Myocyte (in vitro differentiated cells): ENCODE results near the gene GAMT. TPM values are rescaled to one million over a fixed set of nuclear protein-coding genes. Genes with fewer than 3 reads are reported as not detected.

Experiments used
- DNase-seq: peaks from one replicate; pipeline ENCODE4 v3.0.0-alpha.2; 2012; ENCODE audit warnings: low read depth
- total RNA-seq: library from RNA; depleted of rRNA; stranded (reverse); fragments of >200 nt; gene quantifications from 2 replicates; pipeline ENCODE4 v1.2.3, GENCODE V29; 2014

Gene GAMT
- total RNA-seq, 1 donor from 2014 or later: 147 TPM

GRCh38 chr19:1349211-1349610 is 52.1 kb downstream of the GAMT start:
- DNase-seq: no peak

Other genes starting within 250 kb of the GAMT start
- 23.3 and 25.0 TPM in 2 replicates for gene SBNO2, start 227.3 kb downstream of the GAMT start, total RNA-seq
- 86.3 and 94.9 TPM in 2 replicates for gene STK11, start 195.8 kb downstream of the GAMT start, total RNA-seq
- 4.0 and 4.8 TPM in 2 replicates for gene CBARP, start 163.5 kb downstream of the GAMT start, total RNA-seq
- gene ATP5F1D, start 159.8 kb downstream of the GAMT start, total RNA-seq: 46.5 and 61.9 TPM in 2 replicates
- gene MIDN, start 153.0 kb downstream of the GAMT start, total RNA-seq: 17.2 and 30.6 TPM in 2 replicates
- gene CIRBP, start 132.2 kb downstream of the GAMT start, total RNA-seq: 441 and 497 TPM in 2 replicates
- 33.8 and 55.3 TPM in 2 replicates for gene FAM174C, start 126.0 kb downstream of the GAMT start, total RNA-seq
- gene EFNA2, start 115.7 kb downstream of the GAMT start, total RNA-seq: not detected in 2 replicates
- gene NDUFS7, start 17.6 kb downstream of the GAMT start, total RNA-seq: 104 and 124 TPM in 2 replicates
- gene DAZAP1, start 6.0 kb upstream of the GAMT start, total RNA-seq: 48.2 and 61.5 TPM in 2 replicates
- gene RPS15, start 36.9 kb upstream of the GAMT start, total RNA-seq: 1,600 and 2,923 TPM in 2 replicates
- gene APC2, start 48.6 kb upstream of the GAMT start, total RNA-seq: 0.53 and 1.9 TPM in 2 replicates
- gene C19orf25, start 77.7 kb upstream of the GAMT start, total RNA-seq: 37.6 and 53.1 TPM in 2 replicates
- gene PCSK4, start 88.8 kb upstream of the GAMT start, total RNA-seq: 7.1 and 8.5 TPM in 2 replicates
- gene REEP6, start 89.6 kb upstream of the GAMT start, total RNA-seq: 4.3 and 7.4 TPM in 2 replicates
- 9.7 and 9.8 TPM in 2 replicates for gene ADAMTSL5, start 111.5 kb upstream of the GAMT start, total RNA-seq
- gene PLK5, start 122.5 kb upstream of the GAMT start, total RNA-seq: not detected in 2 replicates
- 44.0 and 45.3 TPM in 2 replicates for gene MEX3D, start 166.8 kb upstream of the GAMT start, total RNA-seq
- gene MBD3, start 191.3 kb upstream of the GAMT start, total RNA-seq: 186 and 193 TPM in 2 replicates
- 70.9 and 73.3 TPM in 2 replicates for gene UQCR11, start 203.9 kb upstream of the GAMT start, total RNA-seq